DMS53 treated with DMSO at 0.1 percent for 48 hours (cell line): Measurements from ENCODE around the gene HOXB1.
A peak's percentile ranks its signal among the peaks of the same experiment; 100 is the strongest.
"Not testable (repeated sequence)": the region's sequence is repeated elsewhere in the genome, so short reads cannot be mapped to it uniquely, and the experiment has no call there.

Experiments
- DNase-seq: peaks from one replicate; lab custom pipeline; 2025; ENCODE audit not compliant: unreplicated experiment; lab: John Stamatoyannopoulos, UW

The HOXB1 gene

DNA sequence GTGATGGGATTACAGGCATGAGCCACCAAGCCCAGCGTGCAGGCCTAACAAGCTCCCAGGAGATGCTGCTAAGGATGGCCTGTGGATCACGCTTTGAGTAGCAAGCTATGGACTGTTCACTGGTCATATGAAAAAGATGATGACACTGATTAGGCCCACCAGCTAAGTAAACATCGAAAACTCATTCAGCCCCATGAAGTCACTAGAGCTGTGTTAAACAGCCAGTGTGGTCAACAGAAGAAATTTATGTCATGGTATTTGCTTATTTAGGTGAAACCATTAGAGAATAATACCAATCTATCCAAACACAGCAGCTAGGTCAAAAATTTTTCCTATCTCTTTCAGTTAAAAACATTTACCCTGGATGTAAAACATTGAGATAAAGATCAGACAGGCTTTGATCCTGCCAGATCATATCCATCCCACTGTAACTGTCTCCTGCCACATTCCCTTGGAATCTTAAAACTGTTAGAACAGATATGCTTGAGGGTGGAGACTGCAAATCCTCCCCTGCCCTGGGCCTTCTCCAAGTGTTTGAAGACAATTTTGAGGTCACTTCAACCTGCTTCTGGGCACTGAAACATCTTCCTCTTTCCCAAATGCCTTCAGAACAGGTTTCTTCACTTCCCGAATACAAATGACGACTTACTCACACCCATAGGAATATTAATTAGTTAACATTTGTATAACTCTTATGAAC, 30.9 kb downstream of the HOXB1 start:
- no peak for DNase-seq

DNA sequence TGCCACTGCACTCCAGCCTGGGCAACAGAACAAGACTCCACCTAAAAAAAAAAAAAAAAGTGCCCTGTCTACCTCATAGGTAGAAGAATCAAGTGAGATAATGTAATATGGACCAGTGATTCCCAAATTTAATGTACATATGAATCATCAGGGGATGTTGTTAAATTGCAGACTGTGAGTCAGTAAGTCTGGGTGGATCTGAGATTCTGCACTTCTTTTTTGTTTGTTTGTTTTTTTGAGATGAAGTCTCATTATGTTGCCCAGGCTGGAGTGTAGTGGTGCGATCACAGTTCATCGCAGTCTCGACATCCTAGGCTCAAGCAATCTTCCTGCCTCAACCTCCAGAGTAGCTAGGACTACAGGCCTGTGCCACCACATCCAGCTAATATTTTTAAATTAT, 31.6 kb downstream of the HOXB1 start:
- no peak for DNase-seq

DNA sequence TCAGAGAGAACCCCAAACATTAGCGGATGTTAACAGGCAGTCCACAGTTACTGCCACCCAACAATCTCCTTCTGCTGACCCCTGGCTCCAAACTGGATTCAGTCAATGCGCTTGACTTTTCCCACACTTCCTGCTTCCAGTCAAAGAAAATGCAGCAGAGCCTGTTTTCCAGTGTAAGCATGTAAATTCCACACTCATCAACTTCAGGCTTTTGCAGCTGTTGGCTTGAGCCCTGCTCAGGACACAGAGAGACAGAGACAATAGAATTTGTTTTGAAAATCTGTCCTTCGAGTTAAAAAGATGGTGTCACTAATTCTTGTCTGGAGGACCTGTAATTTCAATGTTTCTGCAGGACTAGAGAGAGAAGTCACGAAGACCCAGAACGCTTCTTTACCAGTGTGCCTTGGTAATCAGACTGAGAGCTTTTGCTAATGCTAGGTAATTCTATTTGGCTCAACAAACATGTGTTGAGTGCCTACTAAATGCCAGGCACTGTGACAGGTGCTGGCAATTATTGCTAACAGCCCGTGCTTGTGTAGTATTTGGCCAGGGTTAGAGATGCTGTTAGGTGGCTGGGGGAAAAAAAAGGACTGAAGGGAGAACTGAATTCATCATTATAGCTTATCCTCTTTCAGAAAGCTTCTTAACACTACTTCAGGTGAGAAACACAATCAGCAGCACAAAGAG, 32.5 kb downstream of the HOXB1 start:
- peak; percentile 31 for DNase-seq

DNA sequence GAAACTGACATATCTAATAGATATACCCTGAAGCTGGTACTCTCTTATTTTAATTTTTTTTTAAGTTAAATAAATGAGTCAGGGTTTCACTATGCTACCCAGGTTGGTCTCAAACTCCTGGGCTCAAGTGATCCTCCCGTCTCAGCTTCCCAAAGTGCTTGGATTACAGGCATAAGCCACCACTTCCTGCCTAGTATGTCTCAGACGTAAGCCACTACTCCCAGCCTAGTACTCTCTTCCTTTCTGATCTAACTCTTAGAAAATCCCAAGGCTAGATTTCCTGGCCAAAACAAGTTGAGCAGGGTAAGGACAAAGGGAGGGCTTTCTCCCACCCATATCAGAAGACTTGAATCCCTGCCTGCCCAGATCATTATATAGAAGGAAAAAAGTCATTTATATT, 33.7 kb downstream of the HOXB1 start:
- no peak for DNase-seq

DNA sequence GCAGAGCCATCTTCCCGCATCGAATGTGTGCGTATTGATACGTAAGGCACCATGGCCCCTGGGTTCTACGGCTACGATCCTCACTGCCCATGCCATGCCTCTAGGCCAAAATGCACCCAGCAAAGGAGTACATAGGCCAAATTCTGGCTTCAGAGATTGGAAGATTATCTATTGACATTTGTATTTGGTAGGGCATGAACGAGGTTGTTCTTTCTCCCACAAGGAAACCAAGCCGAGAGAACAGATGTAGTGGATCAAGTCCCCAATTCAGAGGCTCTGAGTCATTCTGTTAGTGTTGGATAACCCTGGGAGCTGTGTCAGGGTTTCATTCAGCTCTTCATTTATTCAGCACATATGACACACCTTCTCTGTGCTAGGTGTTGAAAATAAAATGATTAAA, 36.5 kb downstream of the HOXB1 start:
- no peak for DNase-seq

DNA sequence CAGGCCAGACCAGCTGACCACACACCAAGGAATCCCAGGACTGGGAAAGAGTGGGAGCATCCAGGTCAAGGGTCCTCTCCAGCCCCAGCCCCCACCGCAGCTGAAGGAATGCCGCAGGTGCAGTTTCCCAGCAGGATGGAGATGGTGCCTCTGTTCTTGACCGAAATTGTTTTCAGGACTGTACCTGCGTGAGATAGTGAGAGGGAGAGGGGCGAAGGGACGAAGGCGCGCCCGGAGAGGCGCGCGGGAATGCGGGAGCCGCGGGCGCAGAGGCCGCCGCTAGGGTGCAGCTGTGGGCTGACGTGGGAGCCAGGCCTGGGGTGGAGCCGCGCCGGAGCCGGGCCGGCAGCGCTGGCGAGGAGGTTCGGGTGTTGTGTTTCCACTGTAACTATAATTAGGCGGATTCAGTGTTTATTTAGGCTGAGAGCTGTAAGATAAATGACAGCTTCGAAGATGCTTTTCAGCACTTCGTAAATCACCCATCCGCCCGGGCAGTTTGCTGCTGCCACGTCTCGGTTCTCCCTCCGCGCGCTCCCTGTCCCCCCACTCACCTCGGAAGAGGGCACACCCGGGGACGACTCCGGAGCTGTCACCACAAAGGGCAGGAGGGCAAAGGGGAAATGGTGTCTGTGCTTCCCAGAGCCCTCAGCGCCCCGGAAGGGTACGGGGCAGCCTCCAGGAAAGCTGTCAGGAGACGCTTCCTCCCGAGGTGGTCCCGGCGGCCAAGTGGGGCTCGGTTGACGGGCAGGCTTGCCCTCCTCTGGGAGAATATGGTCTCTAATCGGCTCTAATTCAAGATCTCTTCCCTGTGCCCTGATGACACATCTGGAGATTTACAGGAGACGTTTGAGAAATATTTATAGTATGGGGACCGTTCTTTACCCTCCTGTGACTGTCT, 38.2 kb downstream of the HOXB1 start:
- DNase-seq: peak; percentile 40

DNA sequence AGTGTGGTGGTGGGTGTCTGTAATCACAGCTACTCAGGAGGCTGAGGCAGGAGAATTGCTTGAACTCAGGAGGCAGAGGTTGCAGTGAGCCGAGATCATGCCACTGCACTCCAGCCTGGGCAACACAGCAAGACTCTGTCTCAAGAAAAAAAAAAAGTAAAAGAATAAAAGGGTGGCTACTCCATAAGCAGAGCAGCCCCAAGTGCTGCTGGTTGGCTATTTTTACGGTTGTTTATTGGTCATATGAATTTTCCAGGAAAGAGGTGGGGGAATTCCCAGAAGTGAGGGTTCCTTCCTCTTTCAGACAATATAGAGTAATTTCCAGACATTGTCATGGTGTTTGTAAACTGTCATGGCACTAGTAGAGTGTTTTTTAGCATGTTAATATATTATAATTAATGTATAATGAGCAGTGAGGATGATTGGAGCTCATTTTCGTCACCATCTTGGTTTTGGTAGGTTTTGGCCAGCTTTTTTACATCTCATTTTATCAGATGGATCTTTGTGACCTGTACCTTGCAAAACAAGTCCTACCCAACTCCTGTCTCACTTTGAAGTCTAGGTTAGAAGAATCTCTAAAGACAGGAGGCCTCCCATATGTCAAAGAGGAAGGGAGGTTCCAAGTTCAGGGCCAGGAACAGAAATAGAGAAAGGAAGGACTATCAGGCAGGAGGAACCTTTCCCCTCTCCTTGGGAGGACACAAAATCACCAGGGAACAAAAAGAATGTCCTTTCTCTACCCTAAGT, 39.1 kb downstream of the HOXB1 start:
- DNase-seq: no peak

DNA sequence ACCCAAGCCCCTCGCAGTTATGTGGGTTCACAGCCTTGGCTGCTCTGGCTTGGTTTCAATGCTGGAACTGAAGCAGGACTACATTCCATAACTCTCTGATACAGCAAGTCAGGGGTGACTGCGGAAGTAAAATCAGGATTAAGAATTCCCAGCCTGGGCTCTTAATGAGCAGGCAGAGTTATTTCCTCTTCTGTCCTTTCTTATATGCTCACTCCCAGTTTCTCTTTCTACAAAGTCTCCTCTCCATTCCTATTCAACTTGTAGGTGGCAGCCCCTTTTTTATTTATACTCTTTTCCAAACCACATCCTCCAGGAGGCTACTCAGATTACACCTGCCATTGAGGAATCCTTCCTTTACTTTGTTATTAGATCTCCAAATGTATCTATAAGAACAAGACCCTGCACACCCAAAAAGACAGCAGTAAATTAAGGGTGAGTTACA, 40.3 kb downstream of the HOXB1 start:
- DNase-seq: no peak

DNA sequence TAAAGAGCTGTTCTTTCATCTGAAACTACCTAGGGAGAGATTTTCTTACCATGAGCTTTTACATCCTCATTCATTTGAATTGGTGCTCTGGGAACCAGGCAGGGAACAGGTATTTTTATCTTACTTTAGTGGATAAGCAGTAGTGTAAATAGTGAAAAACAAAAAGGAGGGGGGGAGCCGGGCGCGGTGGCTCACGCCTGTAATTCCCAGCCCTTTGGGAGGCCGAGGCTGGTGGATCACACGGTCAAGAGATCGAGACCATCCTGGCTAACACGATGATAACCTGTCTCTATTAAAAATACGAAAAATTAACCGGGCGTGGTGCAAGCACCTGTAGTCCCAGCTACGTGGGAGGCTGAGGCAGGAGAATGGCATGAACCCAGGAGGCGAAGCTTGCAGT, 41.0 kb downstream of the HOXB1 start:
- DNase-seq: no peak

DNA sequence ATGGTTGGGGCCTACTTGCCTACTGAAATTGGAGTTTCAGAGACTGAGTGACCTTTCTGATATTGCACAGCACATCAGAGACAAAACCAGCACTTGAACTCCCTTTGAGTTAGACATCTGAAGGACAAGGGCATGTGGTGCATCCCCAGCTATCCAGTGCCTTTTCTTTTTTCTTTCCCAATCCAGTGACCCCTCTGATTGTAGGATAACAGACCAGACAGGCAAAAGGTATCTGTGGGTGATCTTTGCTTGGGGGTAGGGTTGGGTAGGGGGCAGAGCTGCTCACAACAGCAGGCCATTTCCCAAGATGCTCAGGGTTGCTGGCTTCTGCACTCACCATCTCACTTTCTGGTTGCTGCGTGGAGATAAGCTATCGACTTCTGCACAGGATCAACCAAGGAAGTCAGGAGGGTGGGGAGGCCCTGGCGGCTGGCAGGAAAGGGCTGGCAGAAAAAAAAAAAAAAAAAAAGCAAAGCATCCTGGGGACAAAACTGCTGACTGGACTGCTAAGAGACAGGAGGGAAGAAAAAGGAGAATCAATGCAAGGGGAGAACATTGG, 42.2 kb downstream of the HOXB1 start:
- no peak for DNase-seq

DNA sequence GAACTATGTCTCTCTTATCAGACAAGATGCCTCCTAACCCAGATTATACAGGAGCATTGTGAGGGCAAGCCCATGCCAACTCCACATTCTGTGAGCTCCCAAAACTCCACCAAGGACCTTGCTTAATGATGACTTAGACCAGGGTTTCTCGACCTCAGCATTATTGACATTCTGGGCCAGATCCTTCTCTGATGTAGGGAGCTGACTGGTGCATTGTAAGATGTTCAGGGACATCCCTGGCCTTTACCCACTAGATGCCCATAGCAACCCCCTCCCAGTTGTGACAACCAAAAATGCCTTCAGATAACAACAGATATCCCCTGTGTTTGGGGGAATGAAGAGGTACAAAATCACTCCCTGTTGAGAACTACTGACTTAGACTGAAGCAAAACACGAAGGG, 43.6 kb downstream of the HOXB1 start:
- DNase-seq: no peak

DNA sequence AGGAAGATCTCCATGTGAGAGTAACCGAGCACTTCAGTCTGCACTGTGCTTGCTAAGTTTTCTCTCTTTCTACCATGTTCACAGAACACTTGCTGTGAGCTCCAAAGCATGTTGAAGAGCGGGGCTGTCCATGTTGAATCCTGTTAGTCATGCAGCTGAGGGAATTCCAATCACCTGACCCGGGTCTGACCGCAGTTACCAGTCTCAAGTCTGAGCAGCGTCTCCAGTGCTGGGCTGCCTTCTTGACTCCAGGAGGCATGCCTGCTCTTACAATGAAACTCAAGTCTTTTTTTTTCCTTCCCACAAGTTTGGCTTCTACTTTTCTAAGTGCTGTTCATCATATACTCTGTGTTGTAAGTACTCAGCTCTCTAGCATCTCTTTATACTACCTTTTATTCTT, 44.3 kb downstream of the HOXB1 start:
- no peak for DNase-seq

DNA sequence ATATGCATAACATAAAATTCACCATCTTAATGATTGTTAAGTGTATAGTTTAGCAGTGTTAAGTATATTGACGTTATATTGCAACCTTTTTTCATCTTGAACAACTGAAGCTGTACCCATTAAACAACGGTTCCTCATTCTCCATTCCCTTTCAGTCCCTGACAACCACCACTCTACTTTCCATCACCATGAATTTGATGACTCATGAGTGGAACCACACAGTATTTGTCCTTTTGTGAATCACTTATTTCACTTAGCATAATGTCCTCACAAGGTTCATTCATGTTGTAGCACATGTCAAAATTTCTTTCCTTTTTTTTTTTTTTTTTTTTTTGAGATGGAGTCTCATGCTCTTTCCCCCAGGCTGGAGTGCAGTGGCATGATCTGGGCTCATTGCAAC, 46.0 kb downstream of the HOXB1 start:
- DNase-seq: no peak

DNA sequence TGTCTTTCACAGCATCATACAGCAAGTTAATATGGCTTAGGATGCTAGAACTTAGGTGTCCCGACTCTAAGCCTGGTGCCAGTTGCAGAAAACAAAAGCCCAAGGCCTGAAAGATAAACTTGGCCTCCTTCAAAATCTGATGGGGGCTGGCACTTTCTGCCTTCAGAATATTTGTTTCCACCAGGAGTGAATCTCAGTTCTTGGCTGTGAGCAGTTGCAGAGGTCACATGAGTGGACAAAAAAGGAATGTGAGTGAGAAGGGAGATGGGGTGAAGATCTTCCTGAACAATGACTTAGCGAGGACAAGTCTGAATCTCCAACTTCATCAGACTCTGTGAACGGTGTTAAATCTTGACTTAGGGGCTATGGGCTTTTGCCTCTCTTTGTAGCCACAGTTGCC, 46.6 kb downstream of the HOXB1 start:
- no peak for DNase-seq

DNA sequence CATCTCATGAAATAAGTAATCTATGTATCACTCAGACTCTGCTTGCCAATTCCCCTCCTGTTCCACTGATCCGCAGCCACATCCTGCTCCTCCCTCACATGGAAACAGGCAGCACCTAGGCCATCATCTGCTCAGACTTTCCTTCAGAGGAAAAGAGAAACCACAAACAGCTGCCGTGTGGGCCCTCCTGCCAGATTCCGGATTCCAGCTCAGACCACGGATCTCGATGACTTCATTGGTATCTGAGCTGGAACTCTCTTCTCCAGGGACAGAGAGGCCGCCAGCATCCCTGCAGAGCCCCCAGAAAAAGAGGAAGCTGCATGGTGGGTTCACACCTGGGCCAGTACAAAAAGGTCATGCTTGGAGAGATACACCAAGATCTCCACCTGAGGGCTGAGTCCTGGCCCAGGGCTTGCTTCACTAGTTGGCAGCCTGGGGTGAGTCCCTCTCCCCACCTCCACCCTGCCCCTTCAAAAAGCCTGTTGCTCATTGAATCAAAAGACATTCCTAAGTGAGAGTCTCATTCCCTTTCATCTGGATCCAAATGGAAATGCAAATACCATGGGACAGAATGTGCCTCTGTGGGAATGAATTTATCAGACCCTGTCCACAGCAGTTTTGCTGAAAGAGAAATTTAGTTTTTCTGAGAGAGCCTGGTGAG, 47.2 kb downstream of the HOXB1 start:
- no peak for DNase-seq

DNA sequence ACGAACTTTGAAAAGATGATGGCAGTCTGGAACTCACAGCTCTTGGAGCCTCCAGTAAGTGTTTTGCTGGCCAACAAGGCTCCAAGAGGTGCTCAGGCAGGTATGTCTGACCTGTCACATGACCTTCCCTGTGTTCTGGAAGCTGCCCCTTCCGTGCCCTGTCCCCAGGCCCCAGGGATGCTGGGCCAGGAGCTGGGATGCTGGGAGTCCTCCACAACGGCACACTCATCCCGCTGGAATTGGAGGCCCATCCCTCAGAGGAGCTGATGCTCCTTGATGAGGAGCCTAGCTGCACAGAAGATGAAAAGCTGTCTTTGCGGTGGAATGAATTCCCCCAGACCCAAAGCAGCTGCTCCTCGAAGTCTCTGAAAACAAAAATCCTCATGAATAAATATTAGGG, 47.8 kb downstream of the HOXB1 start:
- DNase-seq: no peak

DNA sequence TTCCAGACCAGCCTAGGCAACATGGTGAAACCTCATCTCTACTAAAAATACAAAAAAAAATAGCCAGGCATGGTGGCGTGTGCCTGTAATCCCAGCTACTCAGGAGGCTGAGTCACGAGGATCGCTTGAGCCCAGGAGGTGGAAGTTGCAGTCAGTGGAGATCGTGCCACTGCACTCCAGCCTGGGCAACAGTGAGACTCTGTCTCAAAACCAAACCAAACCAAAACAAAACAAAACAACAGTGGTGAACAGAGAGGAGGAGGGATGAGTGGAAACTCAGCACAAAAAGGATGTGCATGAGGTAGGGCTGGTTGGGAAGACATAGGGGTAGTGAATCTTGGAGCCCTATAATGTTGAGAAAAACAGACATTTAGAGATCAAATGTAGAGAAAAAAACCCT, 48.5 kb downstream of the HOXB1 start:
- DNase-seq: not testable (repeated sequence)

DNA sequence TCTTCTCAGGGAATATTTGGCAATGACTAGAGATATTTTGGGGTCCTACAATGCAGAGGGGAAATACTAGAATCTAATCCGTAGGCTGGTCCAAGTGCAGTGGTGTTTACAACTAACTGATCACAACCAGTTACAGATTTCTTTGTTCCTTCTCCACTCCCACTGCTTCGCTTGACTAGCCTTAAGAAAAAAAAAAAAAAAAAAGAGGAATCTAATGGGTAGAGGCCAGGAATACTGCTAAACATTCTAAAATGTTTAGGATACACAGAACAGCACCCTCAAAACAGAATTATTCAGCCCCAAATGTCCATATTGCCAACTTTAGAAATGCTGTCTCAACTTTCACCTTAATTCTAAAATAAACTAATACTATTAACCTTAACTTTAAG, 51.8 kb downstream of the HOXB1 start:
- no peak for DNase-seq
